DMS53 (cell line): Measurements from ENCODE around the gene TEX54.
A peak's percentile ranks its signal among the peaks of the same experiment; 100 is the strongest.
"Not testable (repeated sequence)": the region's sequence is repeated elsewhere in the genome, so short reads cannot be mapped to it uniquely, and the experiment has no call there.

Experiments used
- DNase-seq: peaks from one replicate; lab custom pipeline; 2025; lab: John Stamatoyannopoulos, UW

Gene TEX54

GRCh38 chr11:62835336-62835735 lies 2.7 kb upstream of the TEX54 start:
- no peak for DNase-seq

GRCh38 chr11:62831520-62832335 lies 913 bp downstream of the TEX54 start, which contains the start of gene STX5:
STX5 (minus strand) TSS chr11:62832051; CDS start chr11:62831243, 808 bp downstream.
- DNase-seq = peak; percentile 99

GRCh38 chr11:62830904-62831519 lies 1.6 kb downstream of the TEX54 start:
- DNase-seq = no peak

DNA sequence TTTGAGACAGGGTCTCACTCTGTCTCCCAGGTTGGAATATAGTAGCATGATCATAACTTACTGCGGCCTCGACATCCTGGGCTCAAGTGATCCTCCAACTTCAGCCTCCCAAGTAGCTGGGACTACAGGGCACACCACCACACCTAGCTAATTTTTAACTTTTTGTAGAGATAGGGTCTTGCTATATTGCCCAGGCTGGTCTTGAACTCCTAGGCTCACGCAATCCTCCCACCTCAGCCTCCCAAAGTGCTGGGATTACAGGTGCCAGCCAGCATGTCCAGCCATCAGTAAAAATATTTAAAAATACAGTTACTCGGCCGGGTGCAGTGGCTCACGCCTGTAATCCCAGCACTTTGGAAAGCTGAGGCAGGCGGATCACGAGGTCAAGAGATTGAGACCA lies 4.5 kb downstream of the TEX54 start:
- DNase-seq = not testable (repeated sequence)

DNA sequence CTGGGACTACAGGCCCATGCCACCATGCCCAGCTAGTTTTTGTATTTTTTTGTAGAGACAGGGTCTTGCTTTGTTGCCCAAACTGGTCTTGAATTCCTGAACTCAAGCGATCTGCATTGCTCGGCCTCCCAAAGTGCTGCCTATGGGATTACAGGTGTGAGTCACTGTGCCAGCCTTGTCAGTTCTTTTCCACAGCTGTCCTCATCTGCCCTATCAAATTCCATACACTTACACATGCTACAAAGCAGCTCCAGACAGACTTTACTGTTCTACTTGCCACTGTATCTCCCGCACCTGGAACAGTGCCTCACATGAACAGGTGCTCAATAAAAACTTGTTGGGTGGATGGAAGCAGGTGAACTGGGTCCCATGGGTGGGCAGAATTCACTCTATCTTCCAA lies 9.0 kb downstream of the TEX54 start:
- no peak for DNase-seq

DNA sequence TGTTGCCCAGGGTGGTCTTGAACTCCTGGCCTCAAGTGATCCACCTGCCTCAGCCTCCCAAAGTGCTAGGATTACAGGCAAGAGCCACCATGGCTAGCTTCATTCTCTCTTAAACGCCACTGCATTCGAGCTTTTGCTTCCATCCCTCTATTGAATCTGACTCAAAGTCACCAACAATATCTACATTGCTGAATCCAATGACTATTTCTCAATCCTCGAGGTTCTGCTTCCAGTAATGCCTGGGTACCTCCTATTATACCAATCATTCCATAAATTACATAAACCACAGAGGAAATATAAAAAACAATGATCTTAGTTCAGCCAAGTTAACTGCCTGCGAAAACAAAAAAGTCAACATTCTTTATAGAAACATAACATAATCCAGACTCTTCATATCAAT lies 15.5 kb downstream of the TEX54 start:
- DNase-seq = no peak

DNA sequence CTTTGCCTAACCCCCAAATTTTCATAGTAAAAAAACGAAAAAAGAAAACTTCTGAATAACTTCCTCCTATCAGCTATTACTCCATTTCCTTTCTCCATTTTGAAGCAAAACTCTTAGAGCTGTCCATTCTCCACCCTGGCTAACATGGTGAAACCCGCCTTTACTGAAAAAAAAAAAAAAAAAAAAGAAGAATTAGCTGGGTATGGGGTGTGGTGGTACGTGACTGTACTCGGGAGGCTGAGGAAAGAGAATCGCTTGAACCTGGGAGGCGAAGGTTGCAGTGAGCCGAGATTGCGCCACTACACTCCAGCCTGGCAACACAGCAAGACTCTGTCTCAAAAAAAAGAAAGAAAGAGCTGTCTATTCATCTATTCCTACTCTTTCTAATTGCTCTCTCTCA lies 16.1 kb downstream of the TEX54 start:
- no peak for DNase-seq

DNA sequence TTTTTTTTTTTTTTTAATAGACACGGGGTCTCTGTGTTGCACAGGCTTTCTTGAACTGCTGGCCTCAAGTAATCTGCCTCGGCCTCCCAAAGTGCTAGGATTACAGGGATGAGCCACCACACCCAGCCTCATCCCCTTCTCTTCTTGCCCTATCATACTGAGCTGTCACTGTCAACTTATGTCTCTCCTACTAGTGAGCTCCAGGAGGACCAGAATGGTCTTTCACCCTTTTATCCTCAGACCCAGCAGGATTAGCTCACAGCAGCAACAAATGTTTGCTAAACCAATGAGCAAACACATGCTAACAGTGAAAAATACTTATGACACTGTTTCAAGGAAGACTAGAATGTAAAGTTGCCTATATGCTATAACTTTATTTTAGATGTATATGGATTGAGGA lies 21.0 kb downstream of the TEX54 start:
- no peak for DNase-seq

DNA sequence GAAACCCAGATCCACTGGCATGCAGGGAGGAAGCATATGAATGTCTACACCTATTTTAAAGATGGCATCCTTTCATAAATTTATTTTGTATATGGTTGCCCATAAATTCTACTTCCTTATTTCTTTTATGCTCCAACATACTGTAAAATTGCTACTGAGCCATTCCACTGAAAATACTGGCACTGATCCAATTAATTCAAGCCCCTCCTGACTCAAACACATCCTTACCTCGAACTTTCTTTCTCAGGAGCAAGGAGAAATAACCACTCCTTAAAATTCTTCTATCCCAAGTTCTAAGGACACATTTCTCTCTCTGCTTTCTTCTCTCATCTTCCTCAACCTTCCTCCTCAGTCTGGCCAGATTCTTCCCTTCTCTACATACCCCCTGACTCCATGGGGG lies 21.9 kb downstream of the TEX54 start:
- no peak for DNase-seq

- peak; percentile 30 for DNase-seq
Measured at GRCh38 chr11:62806611-62807121, 26.0 kb downstream of the TEX54 start.

GRCh38 chr11:62805961-62806441 lies 26.6 kb downstream of the TEX54 start:
- peak; percentile 66 for DNase-seq

GRCh38 chr11:62805076-62805892 lies 27.4 kb downstream of the TEX54 start, which contains the start of gene NXF1:
NXF1 (minus strand) TSS chr11:62805440; CDS start chr11:62805356, 84 bp downstream.
- DNase-seq = peak; percentile 98

GRCh38 chr11:62804310-62805075 lies 28.1 kb downstream of the TEX54 start:
- peak; percentile 62 for DNase-seq

DNA sequence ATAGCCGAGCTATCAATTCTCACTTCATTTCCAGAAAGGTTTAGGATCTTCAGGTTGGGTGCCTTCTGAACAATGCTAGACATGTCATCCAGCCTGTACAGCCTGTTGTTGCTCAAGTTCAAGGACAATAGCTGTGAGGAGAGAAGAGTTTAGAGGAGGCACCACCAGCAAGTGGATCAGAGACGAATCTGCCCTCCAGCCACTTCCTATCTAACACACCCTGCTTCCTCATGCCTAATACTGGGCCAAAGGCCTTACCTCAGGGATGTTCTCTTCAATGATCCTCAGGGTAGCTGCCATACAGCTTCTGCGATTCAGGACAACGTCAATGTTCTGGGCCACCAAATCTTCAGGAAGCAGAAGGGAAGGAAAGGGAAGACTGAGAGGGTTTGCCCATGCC lies 31.6 kb downstream of the TEX54 start:
- no peak for DNase-seq

DNA sequence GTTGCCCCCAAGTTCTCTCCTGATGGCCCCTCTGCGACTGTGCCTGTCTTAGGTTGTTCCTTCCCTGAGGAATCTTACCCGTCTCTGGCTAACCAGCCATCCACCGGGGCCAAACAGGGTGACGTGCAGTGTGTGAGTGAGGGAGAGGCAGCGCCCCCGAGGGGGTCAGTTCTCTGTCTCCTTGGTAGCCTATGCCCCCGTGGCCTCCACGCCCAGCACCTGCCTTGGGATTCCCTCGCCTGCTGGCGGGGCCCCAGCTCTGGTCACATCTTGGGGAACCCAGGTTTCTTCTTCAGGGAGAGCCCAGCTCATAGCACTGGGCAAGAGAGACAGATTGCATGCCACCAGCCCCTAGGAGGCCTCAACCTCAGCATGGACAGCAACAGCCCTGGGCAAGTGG lies 33.2 kb downstream of the TEX54 start:
- no peak for DNase-seq

DNA sequence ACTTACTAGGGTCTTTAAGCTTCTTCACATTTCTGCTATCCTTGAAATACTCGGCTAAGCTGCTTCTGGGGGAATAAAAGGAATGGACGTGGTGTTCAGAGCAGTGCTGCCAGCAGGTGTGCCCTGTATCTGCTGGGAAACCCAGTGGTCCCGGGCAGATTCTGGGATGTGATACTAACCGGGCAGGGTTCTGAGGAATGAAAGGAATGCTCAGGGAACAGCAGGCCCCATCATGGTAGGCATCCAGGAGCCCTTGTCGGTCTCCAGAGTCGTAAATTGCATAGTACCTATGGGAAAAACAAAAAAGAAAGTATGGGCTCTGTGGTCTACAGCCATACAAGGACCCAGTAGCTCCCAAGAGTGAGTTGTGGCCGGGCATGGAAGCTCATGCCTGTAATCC lies 36.4 kb downstream of the TEX54 start:
- DNase-seq = no peak

GRCh38 chr11:62794201-62794775 lies 38.4 kb downstream of the TEX54 start:
- no peak for DNase-seq

DNA sequence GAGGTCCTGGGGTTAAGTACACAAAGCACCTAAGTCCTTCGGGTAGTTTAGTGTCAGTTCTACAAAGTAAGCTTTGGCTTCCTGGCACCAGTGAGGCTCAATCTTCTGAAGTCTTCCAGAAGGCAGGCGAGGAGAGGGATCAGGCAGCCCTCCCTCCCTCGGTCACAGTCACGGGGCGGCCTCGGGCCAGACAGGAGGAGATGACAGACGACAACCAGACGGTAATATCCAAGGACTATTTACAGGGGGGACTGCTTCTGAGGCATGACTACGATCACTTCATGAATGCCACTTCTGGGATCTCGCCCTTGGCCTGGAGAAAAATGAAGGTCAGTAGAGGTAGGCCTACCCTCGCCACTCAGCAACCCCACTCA lies 40.5 kb downstream of the TEX54 start:
- DNase-seq = peak; percentile 68

DNA sequence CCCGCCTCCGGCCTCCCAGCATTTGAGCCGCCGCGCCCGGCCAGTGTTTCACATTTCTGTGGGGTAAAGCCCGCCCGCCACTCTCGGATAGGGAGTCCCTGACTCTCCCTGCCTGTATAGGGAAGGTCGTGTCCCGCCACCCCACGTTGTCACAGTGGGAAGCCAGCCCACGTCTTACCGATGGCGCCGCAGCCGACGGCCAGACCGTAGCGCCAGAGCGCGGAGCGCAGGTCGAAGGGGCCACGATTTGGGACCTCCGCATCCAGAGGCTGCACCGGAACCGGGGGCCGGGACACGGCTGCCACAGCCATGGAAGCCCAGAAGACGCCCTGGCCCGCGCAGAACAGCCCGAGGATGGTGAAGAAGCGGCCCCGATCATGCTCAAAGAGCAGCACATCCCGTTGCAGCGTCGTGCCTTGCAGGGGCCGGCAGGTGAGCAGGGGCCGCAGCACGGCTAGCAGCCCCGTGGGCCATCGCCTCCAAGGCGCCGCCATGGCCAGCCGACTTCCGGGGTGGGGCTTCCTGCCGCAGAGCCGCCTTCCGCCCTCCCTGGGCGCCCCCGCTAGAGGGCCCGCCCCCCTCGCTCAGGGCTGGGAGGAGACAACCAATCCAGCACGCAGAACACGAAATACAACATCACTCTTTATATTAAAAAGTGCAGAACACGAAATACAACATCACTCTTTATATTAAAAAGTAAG lies 41.0 kb downstream of the TEX54 start, which contains the start of gene TMEM223:
TSS of gene TMEM223 (minus strand) at position 506 of the 701 bp plus-strand sequence. CDS start at position 494, 12 bp downstream.
- peak; percentile 92 for DNase-seq

DNA sequence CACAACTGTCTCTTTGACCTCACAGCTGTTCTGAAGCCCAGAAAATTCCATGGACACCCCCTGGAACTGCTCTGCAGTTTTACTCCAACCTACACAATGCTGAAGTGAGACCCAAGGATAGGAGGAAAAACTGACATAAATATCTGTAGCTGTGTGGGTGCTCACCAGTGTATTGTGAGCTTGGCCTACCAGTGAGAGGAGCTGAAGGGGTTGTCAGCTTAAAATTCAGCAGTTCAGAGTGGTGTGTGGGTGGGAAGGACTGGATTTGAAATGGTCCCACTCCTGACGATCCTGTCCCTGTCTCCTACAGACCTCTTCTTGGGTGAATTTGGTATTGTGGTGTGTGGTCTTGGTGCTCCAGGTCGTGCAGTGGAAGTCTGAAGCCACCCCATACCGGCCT lies 43.1 kb downstream of the TEX54 start:
- no peak for DNase-seq
